ENCODE results near the gene XPO5.

- TF ChIP-seq, protein P1, sequence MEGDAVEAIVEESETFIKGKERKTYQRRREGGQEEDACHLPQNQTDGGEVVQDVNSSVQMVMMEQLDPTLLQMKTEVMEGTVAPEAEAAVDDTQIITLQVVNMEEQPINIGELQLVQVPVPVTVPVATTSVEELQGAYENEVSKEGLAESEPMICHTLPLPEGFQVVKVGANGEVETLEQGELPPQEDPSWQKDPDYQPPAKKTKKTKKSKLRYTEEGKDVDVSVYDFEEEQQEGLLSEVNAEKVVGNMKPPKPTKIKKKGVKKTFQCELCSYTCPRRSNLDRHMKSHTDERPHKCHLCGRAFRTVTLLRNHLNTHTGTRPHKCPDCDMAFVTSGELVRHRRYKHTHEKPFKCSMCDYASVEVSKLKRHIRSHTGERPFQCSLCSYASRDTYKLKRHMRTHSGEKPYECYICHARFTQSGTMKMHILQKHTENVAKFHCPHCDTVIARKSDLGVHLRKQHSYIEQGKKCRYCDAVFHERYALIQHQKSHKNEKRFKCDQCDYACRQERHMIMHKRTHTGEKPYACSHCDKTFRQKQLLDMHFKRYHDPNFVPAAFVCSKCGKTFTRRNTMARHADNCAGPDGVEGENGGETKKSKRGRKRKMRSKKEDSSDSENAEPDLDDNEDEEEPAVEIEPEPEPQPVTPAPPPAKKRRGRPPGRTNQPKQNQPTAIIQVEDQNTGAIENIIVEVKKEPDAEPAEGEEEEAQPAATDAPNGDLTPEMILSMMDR (IDR thresholded peaks at IDR 0.05): no peak
- no peak for TF ChIP-seq POLR2A (IDR thresholded peaks at IDR 0.05)
Measured at GRCh38 chr6:43517505-43518357, 58.1 kb downstream of the XPO5 start.
